B cell (primary cell): ENCODE measurements around the gene RPL23.

ENCODE experiments used
- CTCF ChIP-seq: fragments of 200-600 bp; IDR thresholded peaks from one replicate; pipeline ENCODE4 v1.8.0; 2022; ENCODE audit warnings: antibody characterized with exemption, mild to moderate bottlenecking
- EZH2 ChIP-seq: IDR thresholded peaks from 2 replicates; pipeline ENCODE4 v1.6.1; 2012; ENCODE audit warnings: borderline replicate concordance, low read depth, mild to moderate bottlenecking, moderate library complexity, low read length; ENCODE audit not compliant: insufficient read depth, poor library complexity, severe bottlenecking

DNA sequence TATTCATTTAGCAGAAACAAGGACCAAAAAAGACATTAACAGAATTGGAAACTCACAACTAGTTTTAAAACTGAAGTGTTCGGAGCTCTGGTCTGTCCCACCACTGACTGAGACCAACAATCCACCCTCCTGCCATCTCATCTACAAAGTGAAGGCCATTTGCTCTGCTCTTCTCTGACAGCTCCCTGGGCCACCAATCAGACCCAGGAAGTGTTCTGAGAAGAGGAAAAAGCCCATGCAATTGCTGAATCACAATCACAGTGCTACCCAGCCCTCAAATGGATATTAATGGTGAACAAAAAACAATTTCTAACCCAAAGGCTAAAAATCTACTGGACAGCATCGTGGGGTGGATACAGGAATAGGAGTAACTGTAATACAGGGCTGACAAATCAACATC, 2.1 kb downstream of the RPL23 start:
- TF ChIP-seq EZH2: no peak
- no peak for TF ChIP-seq CTCF
